Prostate gland (tissue), 2 donors: ENCODE data around the gene ARHGAP11A. TPM values are rescaled to one million over a fixed set of nuclear protein-coding genes. Genes with fewer than 3 reads are reported as not detected.

Experiments
- DNase-seq: peaks from one replicate; pipeline ENCODE4 v3.0.0-alpha.2; 2019; ENCODE audit warnings: low spot score
- H3K27ac ChIP-seq, 2 donors: fragments of 200-600 bp; sonication (generic); 2 replicates each; pipeline ENCODE4 v1.5.1; 2017 to 2019
- H3K27me3 ChIP-seq: fragments of 200-600 bp; sonication (generic); replicated peaks from 2 replicates; pipeline ENCODE4 v1.5.1; 2019; ENCODE audit not compliant: insufficient read depth
- H3K36me3 ChIP-seq, 2 donors: fragments of 200-600 bp; sonication (generic); 1 replicate in 1 of 2; 2 replicates in 1 of 2; pipeline versions ENCODE4 v1.5.1 to v1.8.1; 2017 to 2019
- H3K4me1 ChIP-seq: fragments of 200-600 bp; sonication (generic); replicated peaks from 2 replicates; pipeline ENCODE4 v1.5.1; 2019
- H3K4me3 ChIP-seq, 2 donors: fragments of 200-600 bp; sonication (generic); 2 replicates each; pipeline ENCODE4 v1.5.1; 2017 to 2019
- H3K9me3 ChIP-seq: fragments of 200-600 bp; sonication (generic); 2 replicates; pipeline ENCODE4 v1.5.1; 2017
- CTCF ChIP-seq, 4 experiments: fragments of 200-600 bp in 2 of 4; fragments of 450-650 bp in 2 of 4; sonication (generic) in 2 of 4; IDR thresholded peaks; 1 replicate in 3 of 4; 2 replicates in 1 of 4; pipeline ENCODE4 v1.5.1; 2016 to 2019; ENCODE audit warnings: antibody characterized with exemption in 4 of 4, mild to moderate bottlenecking in 2 of 4, moderate library complexity in 2 of 4
- POLR2A ChIP-seq: fragments of 450-650 bp; IDR thresholded peaks from one replicate; pipeline ENCODE4 v1.6.1; 2016; ENCODE audit warnings: antibody characterized with exemption, mild to moderate bottlenecking
- POLR2AphosphoS5 ChIP-seq: sonication (generic); formaldehyde crosslinking; IDR thresholded peaks from one replicate; pipeline ENCODE4 v1.6.1; 2017; ENCODE audit warnings: antibody characterized with exemption
- WGBS: methylation state at CpG from one replicate; pipeline ENCODE4 v1.1.5; 2018; 5-methylcytosine and 5-hydroxymethylcytosine counted together
- intact Hi-C: fragments of 100-400 bp; cut with DNase I; formaldehyde crosslinking; loops from one replicate; pipeline ENCODE4 v1.14.2; 2022
- total RNA-seq, 2 donors: library from RNA; depleted of rRNA; stranded (reverse); fragments of >200 nt; gene quantifications; one replicate each; pipeline ENCODE4 v1.1.0, GENCODE V29; 2016

Gene ARHGAP11A
- total RNA-seq, 2 donors from 2014 or later: 2.6 to 7.0 TPM

GRCh38 chr15:32651229-32651837 lies 36.0 kb downstream of the ARHGAP11A start:
- DNase-seq: no peak
- TF ChIP-seq POLR2A (no peak), POLR2AphosphoS5 (no peak), CTCF (IDR thresholded peaks at IDR 0.05) (peak; percentile 63 to 76 (median 74))
- intact Hi-C loops: loop anchor here (5.0 kb wide), 1 partner anchor 346 kb away; no protein-coding TSS in a partner anchor

GRCh38 chr15:32652178-32652577 lies 36.9 kb downstream of the ARHGAP11A start:
- Histone ChIP-seq H3K4me1 (no peaks in the 10 kb centered on the region), H3K27ac (no peak overlapping the region), H3K36me3 (no peaks in the 10 kb centered on the region), H3K9me3 (no peaks in the 10 kb centered on the region), H3K4me3 (no peak overlapping the region), H3K27me3 (no peaks in the 10 kb centered on the region)
- DNase-seq: no peak
- TF ChIP-seq CTCF (IDR thresholded peaks at IDR 0.05) (no peak), POLR2AphosphoS5 (no peak), POLR2A (no peak)
- WGBS: 64% methylated on average over 3 of the region's 3 CpGs
- intact Hi-C loops: loop anchor here (5.0 kb wide), 1 partner anchor 345 kb away; no protein-coding TSS in a partner anchor

More at GRCh38 chr15:32651229-32651837, 36.0 kb downstream of the ARHGAP11A start:
- Histone ChIP-seq H3K4me1 (no peaks in the 10 kb centered on the region), H3K27me3 (no peaks in the 10 kb centered on the region), H3K4me3 (no peak overlapping the region), H3K36me3 (no peaks in the 10 kb centered on the region), H3K27ac (no peak overlapping the region), H3K9me3 (no peaks in the 10 kb centered on the region)
- 41% methylated on average over 6 of the region's 6 CpGs for WGBS

- Histone ChIP-seq H3K27ac (no peak overlapping the region), H3K9me3 (no peaks in the 10 kb centered on the region), H3K4me1 (peaks cover 18% of the 10 kb centered on the region), H3K27me3 (no peaks in the 10 kb centered on the region), H3K36me3 (no peaks in the 10 kb centered on the region), H3K4me3 (no peak overlapping the region)
- intact Hi-C loops: no loop called here
- WGBS: 51% methylated on average over 4 of the region's 4 CpGs
- no peak for TF ChIP-seq POLR2AphosphoS5
- DNase-seq: no peak
Observed at GRCh38 chr15:32656091-32656490, 40.8 kb downstream of the ARHGAP11A start.

GRCh38 chr15:32656496-32656895 lies 41.2 kb downstream of the ARHGAP11A start:
- no peaks in the 10 kb centered on the region for H3K27me3 ChIP-seq
- 73% methylated on average over 9 of the region's 9 CpGs for WGBS
- H3K9me3 ChIP-seq: no peaks in the 10 kb centered on the region
- no peak overlapping the region for H3K27ac ChIP-seq
- peaks cover 19% of the 10 kb centered on the region for H3K4me1 ChIP-seq
- DNase-seq: no peak
- H3K4me3 ChIP-seq: no peak overlapping the region
- no peaks in the 10 kb centered on the region for H3K36me3 ChIP-seq
- TF ChIP-seq POLR2AphosphoS5 (no peak), POLR2A (no peak), CTCF (IDR thresholded peaks at IDR 0.05) (no peak)
- intact Hi-C loops: no loop called here

GRCh38 chr15:32657198-32657883 lies 42.0 kb downstream of the ARHGAP11A start:
- 21% methylated on average over 5 of the region's 5 CpGs for WGBS
- H3K27ac ChIP-seq: peak overlapping the region; percentile 50 to 59
- DNase-seq: peak; percentile 84

More at GRCh38 chr15:32657198-32657883, 42.0 kb downstream of the ARHGAP11A start:
- no peak for TF ChIP-seq POLR2A
- TF ChIP-seq CTCF (IDR thresholded peaks at IDR 0.05): peak in 1 of 4 experiments; percentile 56
- TF ChIP-seq POLR2AphosphoS5: peak; percentile 93
- intact Hi-C loops: no loop called here
- H3K36me3 ChIP-seq: no peaks in the 10 kb centered on the region
- H3K4me3 ChIP-seq: no peak overlapping the region
- H3K9me3 ChIP-seq: no peaks in the 10 kb centered on the region
- no peaks in the 10 kb centered on the region for H3K27me3 ChIP-seq
- peaks cover 19% of the 10 kb centered on the region for H3K4me1 ChIP-seq
